C4-2B (cell line): ENCODE data around the gene INF2.

Experiments used
- CTCF ChIP-seq: fragments of 450-650 bp; conservative IDR thresholded peaks from 2 replicates; pipeline ENCODE4 v1.5.1; 2017; ENCODE audit warnings: mild to moderate bottlenecking
- ZFX ChIP-seq: fragments of 450-650 bp; IDR thresholded peaks from 2 replicates; pipeline ENCODE4 v1.6.1; 2017

- TF ChIP-seq CTCF: no peak
- TF ChIP-seq ZFX: no peak
Measured at GRCh38 chr14:104687601-104688504, 1.6 kb upstream of the INF2 start.
